ENCODE data around the gene CTTNBP2. TPM values are rescaled to one million over a fixed set of nuclear protein-coding genes. Genes with fewer than 3 reads are reported as not detected.

The CTTNBP2 gene
- total RNA-seq, 4 donors from 2014 or later = 6.8 to 15.4 (median 10.3) TPM

DNA sequence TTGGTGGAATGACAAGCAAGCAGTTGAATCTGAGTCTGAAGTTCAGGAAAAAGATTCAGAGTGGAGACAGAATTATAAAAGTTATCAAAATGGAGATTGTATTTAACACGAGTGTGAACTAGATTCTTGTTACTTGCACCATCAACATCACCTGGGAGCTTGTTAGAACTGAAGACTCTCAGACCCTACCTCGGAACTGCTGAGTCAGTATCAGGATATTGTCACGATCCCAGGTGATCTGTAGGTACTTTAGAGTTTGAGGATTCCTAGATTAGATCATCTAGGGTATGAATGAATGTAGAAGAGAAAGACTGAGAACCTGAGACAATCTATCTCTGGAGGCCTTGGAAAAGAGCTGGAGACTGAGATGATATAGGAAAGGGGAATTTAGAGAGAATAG, 194.1 kb downstream of the CTTNBP2 start:
- TF ChIP-seq, protein P1, sequence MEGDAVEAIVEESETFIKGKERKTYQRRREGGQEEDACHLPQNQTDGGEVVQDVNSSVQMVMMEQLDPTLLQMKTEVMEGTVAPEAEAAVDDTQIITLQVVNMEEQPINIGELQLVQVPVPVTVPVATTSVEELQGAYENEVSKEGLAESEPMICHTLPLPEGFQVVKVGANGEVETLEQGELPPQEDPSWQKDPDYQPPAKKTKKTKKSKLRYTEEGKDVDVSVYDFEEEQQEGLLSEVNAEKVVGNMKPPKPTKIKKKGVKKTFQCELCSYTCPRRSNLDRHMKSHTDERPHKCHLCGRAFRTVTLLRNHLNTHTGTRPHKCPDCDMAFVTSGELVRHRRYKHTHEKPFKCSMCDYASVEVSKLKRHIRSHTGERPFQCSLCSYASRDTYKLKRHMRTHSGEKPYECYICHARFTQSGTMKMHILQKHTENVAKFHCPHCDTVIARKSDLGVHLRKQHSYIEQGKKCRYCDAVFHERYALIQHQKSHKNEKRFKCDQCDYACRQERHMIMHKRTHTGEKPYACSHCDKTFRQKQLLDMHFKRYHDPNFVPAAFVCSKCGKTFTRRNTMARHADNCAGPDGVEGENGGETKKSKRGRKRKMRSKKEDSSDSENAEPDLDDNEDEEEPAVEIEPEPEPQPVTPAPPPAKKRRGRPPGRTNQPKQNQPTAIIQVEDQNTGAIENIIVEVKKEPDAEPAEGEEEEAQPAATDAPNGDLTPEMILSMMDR (IDR thresholded peaks at IDR 0.05; ENCODE audit: low read depth) = no peak

DNA sequence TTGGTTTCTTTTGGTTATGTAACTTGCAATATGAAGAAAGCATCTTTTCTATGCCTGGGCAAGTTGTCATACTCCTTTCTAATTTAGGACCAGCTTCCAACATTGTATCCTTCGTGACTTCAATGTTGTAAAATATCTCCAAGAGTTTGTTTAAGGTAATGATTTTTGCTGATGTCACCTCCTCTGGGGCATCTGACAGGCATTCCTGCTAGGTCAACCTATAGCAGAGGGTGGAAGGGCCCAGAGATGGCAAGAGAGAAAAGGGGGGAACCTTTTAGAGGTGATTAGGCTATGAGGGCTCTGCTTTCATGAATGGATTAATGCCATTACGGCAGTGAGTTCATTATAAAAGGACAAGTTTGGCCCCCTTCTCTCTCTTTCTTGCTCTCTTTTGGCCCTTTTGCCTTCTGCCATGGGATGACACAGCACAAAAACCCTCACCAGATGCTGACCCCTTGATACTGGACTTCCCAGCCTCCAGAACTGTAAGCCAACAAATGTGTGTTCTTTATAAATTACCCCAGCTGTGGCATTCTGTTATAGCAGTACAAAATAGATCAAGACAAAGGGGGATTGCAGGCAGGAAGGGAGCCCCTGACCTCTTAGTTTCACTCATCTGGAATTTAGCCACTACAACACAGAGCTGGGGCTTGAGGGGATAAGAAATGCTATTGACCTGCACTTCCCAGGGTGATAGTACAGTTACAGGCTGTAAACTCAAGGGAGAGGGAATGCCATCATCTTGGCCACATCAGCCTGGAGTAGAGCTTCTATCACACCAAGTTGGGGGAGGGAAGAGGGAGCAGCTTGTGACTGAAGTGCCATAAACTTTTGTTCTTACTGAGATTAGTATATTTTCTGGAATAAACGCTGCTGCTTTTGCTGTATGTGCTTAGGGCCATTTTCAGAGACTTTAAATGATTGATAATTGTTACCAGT, 197.5 kb downstream of the CTTNBP2 start:
- TF ChIP-seq, protein P1 (IDR thresholded peaks at IDR 0.05; ENCODE audit: low read depth) = no peak

DNA sequence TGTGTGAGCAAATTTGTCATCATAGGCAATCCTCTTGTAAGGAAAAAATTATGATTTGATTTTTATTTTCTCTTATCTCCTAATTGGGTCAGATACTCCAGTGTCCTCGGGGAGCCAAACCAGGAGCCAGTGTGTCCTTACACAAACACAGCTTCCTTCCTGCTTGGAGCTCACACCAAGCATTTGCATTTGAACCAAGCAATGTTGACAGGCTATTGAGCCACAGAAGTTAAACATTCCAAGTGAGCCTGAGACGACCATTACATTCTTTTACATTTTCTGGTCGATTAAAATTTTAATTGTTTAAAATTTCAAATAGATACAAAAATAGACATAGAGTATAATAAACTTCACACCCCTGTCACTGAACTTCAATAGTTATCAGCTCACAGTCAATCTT, 198.6 kb downstream of the CTTNBP2 start:
- TF ChIP-seq, protein P1 (IDR thresholded peaks at IDR 0.05; ENCODE audit: low read depth) = no peak

DNA sequence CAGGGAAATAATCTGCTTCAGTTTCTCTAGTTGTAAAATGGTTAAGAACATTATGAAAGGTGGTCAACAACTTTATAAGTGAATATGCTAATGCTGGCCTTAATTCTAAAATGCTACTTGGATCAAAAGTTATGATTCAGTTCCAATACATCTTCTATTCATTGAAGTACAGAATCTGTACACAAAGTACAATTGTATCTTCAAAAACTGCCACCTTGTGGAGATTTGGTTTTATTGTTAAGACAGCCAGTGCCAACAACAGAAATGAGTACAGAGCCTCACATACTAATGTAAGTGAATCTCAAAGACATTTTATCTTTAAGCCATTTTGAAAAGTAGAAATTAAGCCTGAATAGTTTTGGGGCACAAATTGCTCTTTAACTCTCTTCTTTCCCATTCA, 199.4 kb downstream of the CTTNBP2 start:
- TF ChIP-seq, protein P1 (IDR thresholded peaks at IDR 0.05; ENCODE audit: low read depth) = no peak

DNA sequence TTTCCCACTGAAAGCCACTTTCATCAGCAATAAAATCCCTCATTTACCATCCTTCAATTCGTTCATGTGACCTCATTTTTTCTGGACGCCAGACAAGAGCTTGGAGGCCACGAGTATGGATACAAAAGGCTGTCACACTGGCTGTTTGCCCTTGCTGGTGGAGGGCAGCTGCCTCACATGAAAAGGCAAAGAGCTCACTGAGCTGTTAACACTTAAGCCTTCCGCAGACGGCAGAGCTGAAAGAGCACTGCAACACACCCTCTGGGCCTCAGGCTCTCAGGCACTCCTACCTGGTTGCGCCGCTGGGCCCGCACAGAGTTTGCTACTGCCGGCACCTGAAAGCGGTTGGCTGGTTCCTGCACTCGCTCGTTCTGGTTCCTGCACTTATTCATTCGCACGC, 199.9 kb downstream of the CTTNBP2 start:
- TF ChIP-seq, protein P1 (IDR thresholded peaks at IDR 0.05; ENCODE audit: low read depth) = no peak

DNA sequence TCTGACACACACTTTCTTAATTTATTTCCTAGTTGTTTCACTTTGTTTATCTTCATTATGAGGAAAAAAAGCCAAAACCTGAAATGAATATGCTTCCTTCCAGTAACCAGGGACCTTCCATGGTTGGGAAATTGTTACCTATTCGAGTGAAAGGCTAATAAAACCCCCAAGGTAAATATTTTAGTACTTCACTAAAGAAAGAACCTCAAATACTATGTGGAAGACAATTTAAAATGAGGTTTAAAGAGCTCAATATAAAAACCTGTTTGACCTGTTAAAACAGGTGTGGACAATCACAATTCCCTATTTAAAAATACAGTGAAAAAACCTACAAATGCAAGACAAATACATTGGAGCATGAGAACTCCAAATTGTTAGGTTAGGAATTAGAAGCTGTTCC, 200.8 kb downstream of the CTTNBP2 start:
- TF ChIP-seq, protein P1 (IDR thresholded peaks at IDR 0.05; ENCODE audit: low read depth) = no peak

DNA sequence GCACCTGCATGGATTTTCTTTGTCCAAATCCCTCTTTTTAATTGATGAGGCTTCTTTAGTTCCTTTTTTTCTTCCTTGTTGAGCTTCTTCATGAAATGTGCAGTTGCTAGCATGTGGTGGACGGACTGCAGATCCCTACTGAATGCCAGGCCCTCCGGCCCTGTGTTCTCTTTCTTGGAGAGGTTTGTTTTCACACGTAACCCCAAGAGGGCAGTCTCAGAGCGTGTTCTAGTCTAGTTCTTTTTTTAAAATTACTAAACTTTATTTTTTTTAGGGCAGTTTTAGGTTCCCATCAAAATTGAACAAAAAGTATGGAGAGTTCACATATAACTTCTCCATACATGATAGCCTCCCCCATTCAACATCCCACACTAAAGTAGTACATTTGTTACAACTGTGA, 203.4 kb downstream of the CTTNBP2 start:
- TF ChIP-seq, protein P1 (IDR thresholded peaks at IDR 0.05; ENCODE audit: low read depth) = no peak
